ENCODE results near the gene KIF20B. TPM values are rescaled to one million over a fixed set of nuclear protein-coding genes. Genes with fewer than 3 reads are reported as not detected.

The KIF20B gene
- polyA plus RNA-seq, 2 donors: 3.3 to 3.6 TPM

- Histone ChIP-seq H3K4me3 (ENCODE audit: low read depth in 1 of 2, low read length in 2 of 2) (no peak overlapping the region), H3K4me1 (ENCODE audit: control insufficient read depth in 2 of 2, insufficient read depth in 2 of 2, low read length in 1 of 2) (no peaks in the 10 kb centered on the region), H3K9me3 (ENCODE audit: control insufficient read depth in 2 of 2, insufficient read depth in 1 of 2, low read depth in 1 of 2, low read length in 1 of 2) (no peaks in the 10 kb centered on the region), H3K36me3 (ENCODE audit: control insufficient read depth in 2 of 2, insufficient read depth in 2 of 2, low read length in 1 of 2) (no peaks in the 10 kb centered on the region), H3K27me3 (ENCODE audit: control insufficient read depth in 1 of 2, insufficient read depth in 2 of 2, low read length in 2 of 2) (no peaks in the 10 kb centered on the region), H3K27ac (ENCODE audit: low read depth in 2 of 2, low read length in 1 of 2) (no peak overlapping the region)
- WGBS, 2 donors: 31 to 34% methylated on average over 3 of the region's 3 CpGs
These were observed 92.4 kb downstream of the KIF20B start for GRCh38 chr10:89793649-89794254.

GRCh38 chr10:89795840-89796239 lies 94.5 kb downstream of the KIF20B start:
- H3K4me1 ChIP-seq (ENCODE audit: control insufficient read depth in 2 of 2, insufficient read depth in 2 of 2, low read length in 1 of 2): no peaks in the 10 kb centered on the region
- 76 to 82% methylated on average over 1 of the region's 1 CpG for WGBS, 2 donors

GRCh38 chr10:89798092-89798491 lies 96.7 kb downstream of the KIF20B start:
- H3K9me3 ChIP-seq (ENCODE audit: control insufficient read depth in 2 of 2, insufficient read depth in 1 of 2, low read depth in 1 of 2, low read length in 1 of 2): no peaks in the 10 kb centered on the region
- H3K36me3 ChIP-seq (ENCODE audit: control insufficient read depth in 2 of 2, insufficient read depth in 2 of 2, low read length in 1 of 2): no peaks in the 10 kb centered on the region
- H3K27ac ChIP-seq (ENCODE audit: low read depth in 2 of 2, low read length in 1 of 2): no peak overlapping the region
- H3K27me3 ChIP-seq (ENCODE audit: control insufficient read depth in 1 of 2, insufficient read depth in 2 of 2, low read length in 2 of 2): no peaks in the 10 kb centered on the region
- no peak overlapping the region for H3K4me3 ChIP-seq (ENCODE audit: low read depth in 1 of 2, low read length in 2 of 2)
- H3K4me1 ChIP-seq (ENCODE audit: control insufficient read depth in 2 of 2, insufficient read depth in 2 of 2, low read length in 1 of 2): no peaks in the 10 kb centered on the region
- WGBS, 2 donors: 63 to 83% methylated on average over 2 of the region's 2 CpGs

More at GRCh38 chr10:89795840-89796239, 94.5 kb downstream of the KIF20B start:
- Histone ChIP-seq H3K36me3 (ENCODE audit: control insufficient read depth in 2 of 2, insufficient read depth in 2 of 2, low read length in 1 of 2) (no peaks in the 10 kb centered on the region), H3K9me3 (ENCODE audit: control insufficient read depth in 2 of 2, insufficient read depth in 1 of 2, low read depth in 1 of 2, low read length in 1 of 2) (no peaks in the 10 kb centered on the region), H3K4me3 (ENCODE audit: low read depth in 1 of 2, low read length in 2 of 2) (no peak overlapping the region), H3K27ac (ENCODE audit: low read depth in 2 of 2, low read length in 1 of 2) (no peak overlapping the region), H3K27me3 (ENCODE audit: control insufficient read depth in 1 of 2, insufficient read depth in 2 of 2, low read length in 2 of 2) (no peaks in the 10 kb centered on the region)

DNA sequence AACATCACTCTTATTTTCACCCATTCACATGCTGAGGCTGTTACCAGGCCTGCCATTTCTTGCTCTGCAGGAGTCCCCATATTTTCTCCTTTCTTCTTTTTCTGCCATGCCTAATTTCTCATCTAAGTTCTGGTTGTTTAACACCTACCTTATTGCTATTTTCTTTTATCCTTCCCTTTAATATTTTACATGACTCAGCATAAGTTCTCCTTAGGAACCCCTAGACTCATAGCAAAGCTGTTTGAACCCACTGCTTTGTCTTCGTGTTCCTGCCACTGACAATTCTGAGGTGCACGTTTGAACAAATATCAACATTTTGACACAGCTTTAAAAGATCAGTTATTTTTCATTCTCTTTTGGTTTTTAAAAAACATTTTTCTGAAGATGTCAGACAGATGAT lies 98.2 kb downstream of the KIF20B start:
- Histone ChIP-seq H3K9me3 (ENCODE audit: control insufficient read depth in 2 of 2, insufficient read depth in 1 of 2, low read depth in 1 of 2, low read length in 1 of 2) (no peaks in the 10 kb centered on the region), H3K4me1 (ENCODE audit: control insufficient read depth in 2 of 2, insufficient read depth in 2 of 2, low read length in 1 of 2) (no peaks in the 10 kb centered on the region), H3K4me3 (ENCODE audit: low read depth in 1 of 2, low read length in 2 of 2) (no peak overlapping the region), H3K27ac (ENCODE audit: low read depth in 2 of 2, low read length in 1 of 2) (no peak overlapping the region), H3K27me3 (ENCODE audit: control insufficient read depth in 1 of 2, insufficient read depth in 2 of 2, low read length in 2 of 2) (no peaks in the 10 kb centered on the region), H3K36me3 (ENCODE audit: control insufficient read depth in 2 of 2, insufficient read depth in 2 of 2, low read length in 1 of 2) (no peaks in the 10 kb centered on the region)
- WGBS, 2 donors: 71 to 75% methylated on average over 2 of the region's 2 CpGs

DNA sequence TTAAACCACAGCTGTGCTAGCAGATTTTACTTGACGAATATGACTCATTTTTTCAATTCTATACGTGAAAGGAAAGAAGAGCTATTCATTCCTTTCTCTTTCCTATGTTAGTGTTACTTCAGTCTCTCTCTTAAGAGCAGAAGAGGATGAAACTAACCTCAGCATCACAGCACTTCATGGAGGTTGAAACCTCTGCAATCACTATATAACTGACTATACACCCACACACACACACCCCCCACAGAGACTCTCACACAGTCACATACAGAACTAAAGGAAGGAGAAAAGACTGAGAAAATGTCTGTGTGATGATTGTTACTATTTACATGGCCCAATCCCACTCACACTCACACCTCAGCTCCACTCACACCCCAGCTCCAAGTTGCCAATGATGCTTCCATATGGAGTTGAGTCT lies 104.2 kb downstream of the KIF20B start:
- Histone ChIP-seq H3K9me3 (ENCODE audit: control insufficient read depth in 2 of 2, insufficient read depth in 1 of 2, low read depth in 1 of 2, low read length in 1 of 2) (no peaks in the 10 kb centered on the region), H3K27ac (ENCODE audit: low read depth in 2 of 2, low read length in 1 of 2) (no peak overlapping the region), H3K27me3 (ENCODE audit: control insufficient read depth in 1 of 2, insufficient read depth in 2 of 2, low read length in 2 of 2) (no peaks in the 10 kb centered on the region), H3K4me1 (ENCODE audit: control insufficient read depth in 2 of 2, insufficient read depth in 2 of 2, low read length in 1 of 2) (no peaks in the 10 kb centered on the region), H3K36me3 (ENCODE audit: control insufficient read depth in 2 of 2, insufficient read depth in 2 of 2, low read length in 1 of 2) (no peaks in the 10 kb centered on the region), H3K4me3 (ENCODE audit: low read depth in 1 of 2, low read length in 2 of 2) (no peak overlapping the region)
- WGBS, 2 donors: 56 to 60% methylated on average over 2 of the region's 2 CpGs

DNA sequence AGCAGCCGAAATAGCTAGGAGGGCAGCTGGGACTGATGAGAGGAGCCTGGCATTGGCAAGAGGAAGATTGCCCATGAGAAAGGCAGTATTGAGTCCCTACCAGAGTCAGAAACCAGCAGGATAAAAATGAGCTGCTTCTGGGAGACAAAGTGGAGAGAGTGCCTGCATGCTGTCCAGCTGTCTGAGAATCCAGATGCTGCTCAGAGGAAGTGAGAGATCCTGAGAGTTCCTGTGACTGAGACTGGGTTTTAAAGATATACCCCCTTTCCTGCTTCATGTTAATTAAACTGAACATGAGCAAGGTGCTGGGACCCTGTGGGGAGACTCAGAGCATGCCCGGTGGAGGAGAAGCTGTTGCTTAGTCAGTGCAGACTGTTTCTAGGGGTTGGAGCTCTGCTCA lies 107.5 kb downstream of the KIF20B start:
- H3K27ac ChIP-seq (ENCODE audit: low read depth in 2 of 2, low read length in 1 of 2): no peak overlapping the region
- no peak overlapping the region for H3K4me3 ChIP-seq (ENCODE audit: low read depth in 1 of 2, low read length in 2 of 2)
- no peaks in the 10 kb centered on the region for H3K4me1 ChIP-seq (ENCODE audit: control insufficient read depth in 2 of 2, insufficient read depth in 2 of 2, low read length in 1 of 2)
- H3K9me3 ChIP-seq (ENCODE audit: control insufficient read depth in 2 of 2, insufficient read depth in 1 of 2, low read depth in 1 of 2, low read length in 1 of 2): no peaks in the 10 kb centered on the region
- 60 to 65% methylated on average over 2 of the region's 2 CpGs for WGBS, 2 donors
- H3K27me3 ChIP-seq (ENCODE audit: control insufficient read depth in 1 of 2, insufficient read depth in 2 of 2, low read length in 2 of 2): no peaks in the 10 kb centered on the region
- no peaks in the 10 kb centered on the region for H3K36me3 ChIP-seq (ENCODE audit: control insufficient read depth in 2 of 2, insufficient read depth in 2 of 2, low read length in 1 of 2)

DNA sequence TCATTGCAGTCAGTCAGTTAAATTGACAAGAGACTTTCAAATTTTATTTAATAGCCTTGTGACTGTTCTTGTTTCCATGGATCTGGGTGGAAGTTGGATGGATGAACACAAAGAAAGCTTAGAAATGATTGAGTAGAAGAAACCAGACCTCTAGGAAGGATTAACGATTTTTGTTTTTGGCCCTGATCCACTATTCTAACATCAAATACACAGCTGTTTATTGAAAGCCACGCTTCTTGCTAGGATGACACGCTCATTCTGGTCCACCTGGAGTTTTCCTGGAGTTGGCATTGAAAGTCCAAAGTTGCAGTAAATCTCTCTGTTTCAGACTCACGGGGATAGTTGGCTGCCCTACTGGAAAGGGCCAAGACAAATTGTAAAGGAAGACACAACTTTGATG lies 108.4 kb downstream of the KIF20B start:
- H3K36me3 ChIP-seq (ENCODE audit: control insufficient read depth in 2 of 2, insufficient read depth in 2 of 2, low read length in 1 of 2): no peaks in the 10 kb centered on the region
- no peak overlapping the region for H3K4me3 ChIP-seq (ENCODE audit: low read depth in 1 of 2, low read length in 2 of 2)
- no peaks in the 10 kb centered on the region for H3K9me3 ChIP-seq (ENCODE audit: control insufficient read depth in 2 of 2, insufficient read depth in 1 of 2, low read depth in 1 of 2, low read length in 1 of 2)
- no peaks in the 10 kb centered on the region for H3K4me1 ChIP-seq (ENCODE audit: control insufficient read depth in 2 of 2, insufficient read depth in 2 of 2, low read length in 1 of 2)
- H3K27ac ChIP-seq (ENCODE audit: low read depth in 2 of 2, low read length in 1 of 2): no peak overlapping the region
- 71 to 76% methylated on average over 4 of the region's 4 CpGs for WGBS, 2 donors
- H3K27me3 ChIP-seq (ENCODE audit: control insufficient read depth in 1 of 2, insufficient read depth in 2 of 2, low read length in 2 of 2): no peaks in the 10 kb centered on the region

DNA sequence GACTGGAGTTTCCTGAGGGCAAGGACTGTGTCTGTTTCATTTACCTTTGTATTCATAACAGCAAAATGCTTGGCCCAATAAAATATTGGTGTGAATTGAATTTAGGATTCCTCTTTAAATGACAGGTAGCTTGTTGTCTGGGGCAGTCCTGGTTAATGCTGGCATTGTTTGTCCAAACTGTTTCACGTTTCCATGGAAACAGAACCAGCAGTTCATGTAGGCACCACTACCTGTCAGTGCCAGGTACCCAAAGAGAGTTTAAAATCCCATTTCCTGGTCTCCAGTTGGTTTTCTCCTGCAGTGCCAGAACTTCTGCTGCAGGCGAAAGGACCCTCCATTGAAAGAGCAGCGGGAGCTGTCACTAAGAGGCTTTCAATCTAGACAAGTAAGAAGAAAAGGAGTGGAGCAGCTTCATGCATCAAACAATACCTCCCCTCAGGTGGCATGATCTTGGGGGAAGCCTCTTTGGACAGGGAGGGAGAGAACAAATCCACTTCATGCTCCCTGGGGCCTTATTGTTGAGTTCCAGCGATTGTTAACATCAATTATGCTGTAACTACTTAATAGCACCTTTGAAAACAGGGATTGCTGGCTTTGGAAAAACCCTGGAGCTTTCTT lies 109.6 kb downstream of the KIF20B start:
- no peaks in the 10 kb centered on the region for H3K9me3 ChIP-seq (ENCODE audit: control insufficient read depth in 2 of 2, insufficient read depth in 1 of 2, low read depth in 1 of 2, low read length in 1 of 2)
- H3K4me1 ChIP-seq (ENCODE audit: control insufficient read depth in 2 of 2, insufficient read depth in 2 of 2, low read length in 1 of 2): no peaks in the 10 kb centered on the region
- 74 to 80% methylated on average over 4 of the region's 4 CpGs for WGBS, 2 donors
- H3K4me3 ChIP-seq (ENCODE audit: low read depth in 1 of 2, low read length in 2 of 2): no peak overlapping the region
- no peak overlapping the region for H3K27ac ChIP-seq (ENCODE audit: low read depth in 2 of 2, low read length in 1 of 2)
- H3K27me3 ChIP-seq (ENCODE audit: control insufficient read depth in 1 of 2, insufficient read depth in 2 of 2, low read length in 2 of 2): no peaks in the 10 kb centered on the region
- H3K36me3 ChIP-seq (ENCODE audit: control insufficient read depth in 2 of 2, insufficient read depth in 2 of 2, low read length in 1 of 2): no peaks in the 10 kb centered on the region

- WGBS, 2 donors: 58 to 65% methylated on average over 3 of the region's 3 CpGs
- no peaks in the 10 kb centered on the region for H3K36me3 ChIP-seq (ENCODE audit: control insufficient read depth in 2 of 2, insufficient read depth in 2 of 2, low read length in 1 of 2)
- no peak overlapping the region for H3K4me3 ChIP-seq (ENCODE audit: low read depth in 1 of 2, low read length in 2 of 2)
- no peaks in the 10 kb centered on the region for H3K4me1 ChIP-seq (ENCODE audit: control insufficient read depth in 2 of 2, insufficient read depth in 2 of 2, low read length in 1 of 2)
- H3K27me3 ChIP-seq (ENCODE audit: control insufficient read depth in 1 of 2, insufficient read depth in 2 of 2, low read length in 2 of 2): no peaks in the 10 kb centered on the region
- no peaks in the 10 kb centered on the region for H3K9me3 ChIP-seq (ENCODE audit: control insufficient read depth in 2 of 2, insufficient read depth in 1 of 2, low read depth in 1 of 2, low read length in 1 of 2)
- H3K27ac ChIP-seq (ENCODE audit: low read depth in 2 of 2, low read length in 1 of 2): no peak overlapping the region
These were observed 112.2 kb downstream of the KIF20B start for GRCh38 chr10:89813546-89813945.

DNA sequence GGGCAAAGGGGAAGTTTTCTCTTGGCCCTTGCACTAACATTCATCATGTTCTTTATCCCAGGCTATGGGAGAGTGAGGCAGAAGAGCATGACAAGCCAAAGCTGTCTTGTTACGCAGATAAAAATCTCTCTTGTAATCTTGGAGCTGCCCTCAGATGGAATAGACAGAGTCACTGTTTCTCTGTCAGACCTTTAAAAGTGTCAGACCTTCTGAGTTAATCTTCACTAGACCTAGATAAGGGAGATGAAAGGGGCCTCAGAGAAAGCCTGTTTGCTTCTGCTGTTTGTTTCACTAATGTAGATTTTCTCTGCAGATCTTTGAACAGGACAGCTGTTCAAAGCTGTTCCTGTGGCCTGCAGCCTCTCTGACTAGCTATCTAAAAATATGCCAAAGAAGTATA lies 112.9 kb downstream of the KIF20B start:
- Histone ChIP-seq H3K4me3 (ENCODE audit: low read depth in 1 of 2, low read length in 2 of 2) (no peak overlapping the region), H3K4me1 (ENCODE audit: control insufficient read depth in 2 of 2, insufficient read depth in 2 of 2, low read length in 1 of 2) (no peaks in the 10 kb centered on the region)
- 66 to 75% methylated on average over 1 of the region's 1 CpG for WGBS, 2 donors

More for the DNA sequence above, 112.9 kb downstream of the KIF20B start:
- Histone ChIP-seq H3K27me3 (ENCODE audit: control insufficient read depth in 1 of 2, insufficient read depth in 2 of 2, low read length in 2 of 2) (no peaks in the 10 kb centered on the region), H3K36me3 (ENCODE audit: control insufficient read depth in 2 of 2, insufficient read depth in 2 of 2, low read length in 1 of 2) (no peaks in the 10 kb centered on the region), H3K9me3 (ENCODE audit: control insufficient read depth in 2 of 2, insufficient read depth in 1 of 2, low read depth in 1 of 2, low read length in 1 of 2) (no peaks in the 10 kb centered on the region), H3K27ac (ENCODE audit: low read depth in 2 of 2, low read length in 1 of 2) (no peak overlapping the region)
